ENCODE data around the gene OR5B21.

DNA sequence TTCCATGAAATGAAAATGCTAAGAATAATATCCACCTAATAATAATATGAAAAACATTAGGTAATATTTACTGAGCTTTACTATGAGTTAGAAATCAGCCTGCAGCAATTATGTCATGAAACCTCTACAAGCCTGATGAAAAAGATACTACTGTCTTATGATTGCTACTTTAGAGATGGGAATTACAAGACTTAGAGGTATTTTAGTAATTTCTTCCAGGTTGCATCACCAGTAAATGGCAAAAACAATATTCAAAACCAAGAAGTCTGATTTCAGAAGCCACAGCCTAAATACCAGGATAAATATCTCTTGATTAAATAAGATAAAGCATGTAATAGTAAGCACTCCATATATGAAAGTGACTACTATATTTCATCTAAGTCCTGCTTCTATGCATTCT is 13.8 kb downstream of the OR5B21 start:
- TF ChIP-seq, protein P1, sequence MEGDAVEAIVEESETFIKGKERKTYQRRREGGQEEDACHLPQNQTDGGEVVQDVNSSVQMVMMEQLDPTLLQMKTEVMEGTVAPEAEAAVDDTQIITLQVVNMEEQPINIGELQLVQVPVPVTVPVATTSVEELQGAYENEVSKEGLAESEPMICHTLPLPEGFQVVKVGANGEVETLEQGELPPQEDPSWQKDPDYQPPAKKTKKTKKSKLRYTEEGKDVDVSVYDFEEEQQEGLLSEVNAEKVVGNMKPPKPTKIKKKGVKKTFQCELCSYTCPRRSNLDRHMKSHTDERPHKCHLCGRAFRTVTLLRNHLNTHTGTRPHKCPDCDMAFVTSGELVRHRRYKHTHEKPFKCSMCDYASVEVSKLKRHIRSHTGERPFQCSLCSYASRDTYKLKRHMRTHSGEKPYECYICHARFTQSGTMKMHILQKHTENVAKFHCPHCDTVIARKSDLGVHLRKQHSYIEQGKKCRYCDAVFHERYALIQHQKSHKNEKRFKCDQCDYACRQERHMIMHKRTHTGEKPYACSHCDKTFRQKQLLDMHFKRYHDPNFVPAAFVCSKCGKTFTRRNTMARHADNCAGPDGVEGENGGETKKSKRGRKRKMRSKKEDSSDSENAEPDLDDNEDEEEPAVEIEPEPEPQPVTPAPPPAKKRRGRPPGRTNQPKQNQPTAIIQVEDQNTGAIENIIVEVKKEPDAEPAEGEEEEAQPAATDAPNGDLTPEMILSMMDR (IDR thresholded peaks at IDR 0.05), result no peak
- no peak for TF ChIP-seq NFE2L2 (conservative IDR thresholded peaks at IDR 0.05; ENCODE audit: low read length)
